ACC112 (cell line): Measurements from ENCODE around the gene TAS2R3.
A peak's percentile ranks its signal among the peaks of the same experiment; 100 is the strongest.
"Not testable (repeated sequence)": the region's sequence is repeated elsewhere in the genome, so short reads cannot be mapped to it uniquely, and the experiment has no call there.

Experiments used
- H2AFZ ChIP-seq: fragments of 200-600 bp; sonication (generic); one replicate; pipeline ENCODE4 v1.6.0; 2017; ENCODE audit warnings: antibody characterized with exemption, low read length; ENCODE audit not compliant: unreplicated experiment
- H3K27ac ChIP-seq: fragments of 200-600 bp; sonication (generic); 2 replicates; pipeline ENCODE4 v1.5.1; 2014; ENCODE audit warnings: low read depth, mild to moderate bottlenecking, antibody characterized with exemption, low read length, moderate library complexity
- H3K27me3 ChIP-seq: fragments of 200-600 bp; sonication (generic); 2 replicates; pipeline ENCODE4 v1.6.1; 2014; ENCODE audit warnings: mild to moderate bottlenecking, antibody characterized with exemption, low read length, moderate library complexity, mixed read lengths; ENCODE audit not compliant: insufficient read depth
- H3K36me3 ChIP-seq: fragments of 200-600 bp; sonication (generic); 2 replicates; pipeline ENCODE4 v1.6.1; 2016; ENCODE audit warnings: mild to moderate bottlenecking, antibody characterized with exemption, low read length, moderate library complexity, mixed read lengths; ENCODE audit not compliant: insufficient read depth
- H3K4me1 ChIP-seq: fragments of 200-600 bp; sonication (generic); one replicate; pipeline ENCODE4 v1.6.1; 2016; ENCODE audit warnings: low read length, mixed read lengths; ENCODE audit not compliant: insufficient read depth, unreplicated experiment, control insufficient read depth
- H3K4me3 ChIP-seq: fragments of 200-600 bp; sonication (generic); 2 replicates; pipeline ENCODE4 v1.5.1; 2014; ENCODE audit warnings: mild to moderate bottlenecking, low read depth, low read length
- H3K79me2 ChIP-seq: fragments of 200-600 bp; sonication (generic); one replicate; pipeline ENCODE4 v1.6.0; 2016; ENCODE audit warnings: low read length; ENCODE audit not compliant: control insufficient read depth, unreplicated experiment, insufficient read depth

The TAS2R3 gene

GRCh38 chr7:141738592-141739013, 25.3 kb upstream of the TAS2R3 start:
- Histone ChIP-seq H3K27ac (peak overlapping the region; percentile 38), H3K27me3 (no peaks in the 10 kb centered on the region), H3K79me2 (peaks cover 44% of the 10 kb centered on the region), H3K36me3 (peaks cover 26% of the 10 kb centered on the region), H3K4me3 (peak overlapping the region; percentile 90), H2AFZ (peak overlapping the region; percentile 84), H3K4me1 (peaks cover 16% of the 10 kb centered on the region)

GRCh38 chr7:141739250-141739649, 24.6 kb upstream of the TAS2R3 start:
- no peaks in the 10 kb centered on the region for H3K27me3 ChIP-seq
- H3K79me2 ChIP-seq, result peaks cover 44% of the 10 kb centered on the region
- H3K36me3 ChIP-seq, result peaks cover 32% of the 10 kb centered on the region
- no peak overlapping the region for H3K27ac ChIP-seq
- H3K4me1 ChIP-seq, result peaks cover 16% of the 10 kb centered on the region
- peak overlapping the region; percentile 90 for H3K4me3 ChIP-seq
- no peak overlapping the region for H2AFZ ChIP-seq

- Histone ChIP-seq H3K4me1 (peaks cover 13% of the 10 kb centered on the region), H3K79me2 (peaks cover 44% of the 10 kb centered on the region), H3K27ac (no peak overlapping the region), H3K36me3 (peaks cover 55% of the 10 kb centered on the region), H2AFZ (no peak overlapping the region), H3K27me3 (no peaks in the 10 kb centered on the region), H3K4me3 (no peak overlapping the region)
Observed at GRCh38 chr7:141742229-141742628, 21.7 kb upstream of the TAS2R3 start.

- H3K27me3 ChIP-seq, result no peaks in the 10 kb centered on the region
- H3K27ac ChIP-seq, result no peak overlapping the region
- peaks cover 35% of the 10 kb centered on the region for H3K79me2 ChIP-seq
- H3K4me3 ChIP-seq, result no peak overlapping the region
- no peak overlapping the region for H2AFZ ChIP-seq
- peaks cover 9% of the 10 kb centered on the region for H3K4me1 ChIP-seq
- peaks cover 68% of the 10 kb centered on the region for H3K36me3 ChIP-seq
Observed at GRCh38 chr7:141744131-141744530, 19.8 kb upstream of the TAS2R3 start.

- H3K4me1 ChIP-seq, result no peaks in the 10 kb centered on the region
- H3K27ac ChIP-seq, result no peak overlapping the region
- no peaks in the 10 kb centered on the region for H3K27me3 ChIP-seq
- H3K79me2 ChIP-seq, result peaks cover 1% of the 10 kb centered on the region
- no peak overlapping the region for H2AFZ ChIP-seq
- no peak overlapping the region for H3K4me3 ChIP-seq
- H3K36me3 ChIP-seq, result peaks cover 83% of the 10 kb centered on the region
Observed at GRCh38 chr7:141748396-141748795, 15.5 kb upstream of the TAS2R3 start.

- not testable (repeated sequence) for H3K4me3 ChIP-seq, H3K79me2 ChIP-seq, H3K27ac ChIP-seq, H3K27me3 ChIP-seq, H3K4me1 ChIP-seq, H2AFZ ChIP-seq
- peaks cover 51% of the 10 kb centered on the region for H3K36me3 ChIP-seq
Observed at GRCh38 chr7:141751904-141752303, 12.0 kb upstream of the TAS2R3 start.

GRCh38 chr7:141752634-141753033, 11.3 kb upstream of the TAS2R3 start:
- Histone ChIP-seq H3K4me1 (no peaks in the 10 kb centered on the region), H3K4me3 (no peak overlapping the region), H3K36me3 (peaks cover 51% of the 10 kb centered on the region), H3K27ac (no peak overlapping the region), H2AFZ (no peak overlapping the region), H3K79me2 (no peaks in the 10 kb centered on the region), H3K27me3 (no peaks in the 10 kb centered on the region)

GRCh38 chr7:141754939-141755338, 9.0 kb upstream of the TAS2R3 start:
- peaks cover 35% of the 10 kb centered on the region for H3K36me3 ChIP-seq
- H3K27me3 ChIP-seq, result no peaks in the 10 kb centered on the region
- H3K4me1 ChIP-seq, result no peaks in the 10 kb centered on the region
- H2AFZ ChIP-seq, result no peak overlapping the region
- no peak overlapping the region for H3K4me3 ChIP-seq
- H3K79me2 ChIP-seq, result no peaks in the 10 kb centered on the region
- no peak overlapping the region for H3K27ac ChIP-seq

- not testable (repeated sequence) for H3K79me2 ChIP-seq, H3K27ac ChIP-seq, H3K36me3 ChIP-seq, H3K4me3 ChIP-seq, H2AFZ ChIP-seq, H3K27me3 ChIP-seq, H3K4me1 ChIP-seq
Observed at GRCh38 chr7:141770083-141770583, 6.2 kb downstream of the TAS2R3 start.

- Histone ChIP-seq H3K4me3 (no peak within 1 kb of the TSS), H2AFZ (no peak within 1 kb of the TSS), H3K4me1 (no peaks in the 10 kb centered on the region), H3K27me3 (no peaks in the 10 kb centered on the region), H3K36me3 (no peaks in the 10 kb centered on the region), H3K27ac (no peak within 1 kb of the TSS), H3K79me2 (no peaks in the 10 kb centered on the region)
Observed at GRCh38 chr7:141776374-141776773, 12.5 kb downstream of the TAS2R3 start, which contains the start of gene TAS2R4. Gene TAS2R4, plus strand, starts transcription at chr7:141776674. Its CDS starts 1,815 bp downstream, at chr7:141778489.

- no peak overlapping the region for H2AFZ ChIP-seq
- no peaks in the 10 kb centered on the region for H3K36me3 ChIP-seq
- H3K79me2 ChIP-seq, result no peaks in the 10 kb centered on the region
- H3K27ac ChIP-seq, result no peak overlapping the region
- H3K4me1 ChIP-seq, result no peaks in the 10 kb centered on the region
- H3K4me3 ChIP-seq, result no peak overlapping the region
- no peaks in the 10 kb centered on the region for H3K27me3 ChIP-seq
Observed at GRCh38 chr7:141785706-141786552, 22.0 kb downstream of the TAS2R3 start.
